Tongue (tissue), 2 donors: ENCODE results near the gene TRIM26. TPM values are rescaled to one million over a fixed set of nuclear protein-coding genes. Genes with fewer than 3 reads are reported as not detected.
"Not testable (repeated sequence)": the region's sequence is repeated elsewhere in the genome, so short reads cannot be mapped to it uniquely, and the experiment has no call there.

Source experiments
- DNase-seq: peaks from one replicate; pipeline ENCODE4 v3.0.0-alpha.2; 2015
- total RNA-seq: library from RNA; depleted of rRNA; stranded (reverse); fragments of >200 nt; gene quantifications from one replicate; pipeline ENCODE4 v1.2.3, GENCODE V29; 2014

The TRIM26 gene
- total RNA-seq, 1 donor from 2014 or later = 35.4 TPM

GRCh38 chr6:30152910-30153610 lies 60.1 kb downstream of the TRIM26 start:
- DNase-seq = no peak

GRCh38 chr6:30152016-30152673 lies 61.1 kb downstream of the TRIM26 start:
- DNase-seq = no peak

GRCh38 chr6:30151580-30151979 lies 61.6 kb downstream of the TRIM26 start:
- no peak for DNase-seq

GRCh38 chr6:30150671-30151395 lies 62.4 kb downstream of the TRIM26 start:
- no peak for DNase-seq

- DNase-seq = no peak
Observed at GRCh38 chr6:30149858-30150550, 63.2 kb downstream of the TRIM26 start.

GRCh38 chr6:30149234-30149633 lies 64.0 kb downstream of the TRIM26 start:
- DNase-seq = no peak

- DNase-seq = no peak
Observed at GRCh38 chr6:30147096-30147495, 66.1 kb downstream of the TRIM26 start.

GRCh38 chr6:30145818-30146217 lies 67.4 kb downstream of the TRIM26 start:
- DNase-seq = no peak

GRCh38 chr6:30144811-30145210 lies 68.4 kb downstream of the TRIM26 start:
- DNase-seq = no peak

- no peak for DNase-seq
Observed at GRCh38 chr6:30143780-30144179, 69.4 kb downstream of the TRIM26 start.

- no peak for DNase-seq
Observed at GRCh38 chr6:30142665-30143064, 70.5 kb downstream of the TRIM26 start.

- DNase-seq = not testable (repeated sequence)
Observed at GRCh38 chr6:30140240-30140639, 73.0 kb downstream of the TRIM26 start.

- DNase-seq = no peak
Observed at GRCh38 chr6:30136570-30137286, 76.5 kb downstream of the TRIM26 start.

GRCh38 chr6:30135757-30136156 lies 77.4 kb downstream of the TRIM26 start, which contains the start of gene TRIM40:
Gene TRIM40, plus strand, starts transcription at chr6:30136140. Its CDS starts 897 bp downstream, at chr6:30137037.
- no peak for DNase-seq

- DNase-seq = no peak
Observed at GRCh38 chr6:30135147-30135546, 78.1 kb downstream of the TRIM26 start.

Other genes with a start within 250 kb of the TRIM26 start
- gene POLR1H, start 152.1 kb downstream of the TRIM26 start, total RNA-seq = 12.5 TPM
- 10.5 TPM for gene PPP1R11, start 146.2 kb downstream of the TRIM26 start, total RNA-seq
- gene RNF39, start 137.6 kb downstream of the TRIM26 start, total RNA-seq = 1.8 TPM
- gene TRIM31, start 100.3 kb downstream of the TRIM26 start, total RNA-seq = not detected
- gene TRIM40, start 77.3 kb downstream of the TRIM26 start, total RNA-seq = not detected
- gene TRIM10, start 52.2 kb downstream of the TRIM26 start, total RNA-seq = 1.0 TPM
- not detected for gene TRIM15, start 49.9 kb downstream of the TRIM26 start, total RNA-seq
- 7.4 TPM for gene TRIM39, start 113.5 kb upstream of the TRIM26 start, total RNA-seq
- 14.9 TPM for gene RPP21, start 131.8 kb upstream of the TRIM26 start, total RNA-seq